Transverse colon (tissue), 4 donors: ENCODE measurements around the gene PABPN1.

ENCODE experiments used
- EP300 ChIP-seq: sonication (generic); formaldehyde crosslinking; IDR thresholded peaks from one replicate; pipeline ENCODE4 v1.6.1; 2017; ENCODE audit warnings: antibody characterized with exemption, low read depth
- POLR2A ChIP-seq: fragments of 450-650 bp; IDR thresholded peaks from one replicate; pipeline ENCODE4 v1.6.1; 2016; ENCODE audit warnings: antibody characterized with exemption, mild to moderate bottlenecking, moderate library complexity
- POLR2AphosphoS5 ChIP-seq, 3 donors: sonication (generic); formaldehyde crosslinking; IDR thresholded peaks; one replicate each; pipeline ENCODE4 v1.6.1; 2016; ENCODE audit warnings: antibody characterized with exemption in 3 of 3
- TF ChIP-seq, protein P1 (sequence below), 5 experiments: fragments of 200-600 bp in 3 of 5; fragments of 450-650 bp in 2 of 5; sonication (generic) in 3 of 5; IDR thresholded peaks; 1 replicate in 2 of 5; 2 replicates in 3 of 5; pipeline ENCODE4 v1.5.1; 2016 to 2017; ENCODE audit warnings: antibody characterized with exemption in 5 of 5, inconsistent platforms in 3 of 5, mild to moderate bottlenecking in 2 of 5, moderate library complexity in 1 of 5

DNA sequence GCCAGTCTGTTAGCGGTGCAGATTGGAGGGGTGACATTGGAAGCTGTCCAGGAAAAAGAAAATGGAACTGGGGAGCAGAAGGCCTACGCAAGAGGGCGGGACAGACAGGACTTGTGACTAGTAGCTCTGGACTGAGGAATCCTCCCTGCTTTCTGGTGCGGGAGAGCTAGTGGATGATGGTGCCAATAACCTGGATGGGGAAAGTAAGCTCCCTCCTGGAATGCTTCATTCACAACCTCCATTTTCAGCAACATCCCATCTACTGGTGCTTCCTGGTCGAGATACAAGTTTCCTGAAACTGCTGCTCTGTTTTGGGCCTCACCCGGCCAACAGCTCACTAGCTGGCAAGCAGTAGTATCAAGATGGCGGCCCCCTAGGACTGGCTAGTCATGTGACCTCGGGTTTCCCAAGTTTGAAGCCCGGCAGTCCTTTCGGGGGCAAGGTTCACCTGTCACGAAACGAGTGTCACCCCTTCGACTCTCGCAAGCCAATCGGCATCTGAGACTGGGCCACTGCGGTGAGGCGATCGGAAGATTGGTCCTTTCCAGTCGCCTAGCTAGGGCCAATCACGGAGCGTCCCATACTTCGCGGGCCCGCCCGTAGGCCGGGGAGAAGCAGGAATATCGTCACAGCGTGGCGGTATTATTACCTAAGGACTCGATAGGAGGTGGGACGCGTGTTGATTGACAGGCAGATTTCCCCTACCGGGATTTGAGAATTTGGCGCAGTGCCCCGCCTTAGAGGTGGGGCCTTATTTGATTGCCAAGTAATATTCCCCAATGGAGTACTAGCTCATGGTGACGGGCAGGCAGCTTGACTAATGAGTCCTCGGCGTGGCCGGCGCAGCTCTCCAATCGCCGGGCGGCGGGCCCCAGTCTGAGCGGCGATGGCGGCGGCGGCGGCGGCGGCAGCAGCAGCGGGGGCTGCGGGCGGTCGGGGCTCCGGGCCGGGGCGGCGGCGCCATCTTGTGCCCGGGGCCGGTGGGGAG is at the start of gene PABPN1:
- TF ChIP-seq, protein P1, sequence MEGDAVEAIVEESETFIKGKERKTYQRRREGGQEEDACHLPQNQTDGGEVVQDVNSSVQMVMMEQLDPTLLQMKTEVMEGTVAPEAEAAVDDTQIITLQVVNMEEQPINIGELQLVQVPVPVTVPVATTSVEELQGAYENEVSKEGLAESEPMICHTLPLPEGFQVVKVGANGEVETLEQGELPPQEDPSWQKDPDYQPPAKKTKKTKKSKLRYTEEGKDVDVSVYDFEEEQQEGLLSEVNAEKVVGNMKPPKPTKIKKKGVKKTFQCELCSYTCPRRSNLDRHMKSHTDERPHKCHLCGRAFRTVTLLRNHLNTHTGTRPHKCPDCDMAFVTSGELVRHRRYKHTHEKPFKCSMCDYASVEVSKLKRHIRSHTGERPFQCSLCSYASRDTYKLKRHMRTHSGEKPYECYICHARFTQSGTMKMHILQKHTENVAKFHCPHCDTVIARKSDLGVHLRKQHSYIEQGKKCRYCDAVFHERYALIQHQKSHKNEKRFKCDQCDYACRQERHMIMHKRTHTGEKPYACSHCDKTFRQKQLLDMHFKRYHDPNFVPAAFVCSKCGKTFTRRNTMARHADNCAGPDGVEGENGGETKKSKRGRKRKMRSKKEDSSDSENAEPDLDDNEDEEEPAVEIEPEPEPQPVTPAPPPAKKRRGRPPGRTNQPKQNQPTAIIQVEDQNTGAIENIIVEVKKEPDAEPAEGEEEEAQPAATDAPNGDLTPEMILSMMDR (IDR thresholded peaks at IDR 0.05): no peak
- TF ChIP-seq POLR2AphosphoS5 (IDR thresholded peaks at IDR 0.05) (peak; percentile 50 to 82 (median 72)), POLR2A (peak; percentile 55), EP300 (no peak)
